ENCODE measurements around the gene SAPCD2.

The SAPCD2 gene

GRCh38 chr9:137013571-137013940 is 56.8 kb downstream of the SAPCD2 start:
- peaks cover 98% of the 10 kb centered on the region for H3K36me3 ChIP-seq
- no peak overlapping the region for H3K4me3 ChIP-seq (ENCODE audit: low read depth in 1 of 2, low read length in 1 of 2)
- H3K9me3 ChIP-seq = no peaks in the 10 kb centered on the region
- no peaks in the 10 kb centered on the region for H3K27me3 ChIP-seq
- H3K27ac ChIP-seq = no peak overlapping the region
- H3K4me1 ChIP-seq (ENCODE audit: control insufficient read depth in 1 of 2, insufficient read depth in 1 of 2, low read depth in 1 of 2, low read length in 1 of 2) = no peaks in the 10 kb centered on the region
- TF ChIP-seq CTCF (IDR thresholded peaks at IDR 0.05) = no peak

- Histone ChIP-seq H3K36me3 (peaks cover 100% of the 10 kb centered on the region), H3K4me3 (ENCODE audit: low read depth in 1 of 2, low read length in 1 of 2) (no peak overlapping the region), H3K27ac (no peak overlapping the region), H3K9me3 (no peaks in the 10 kb centered on the region), H3K4me1 (ENCODE audit: control insufficient read depth in 1 of 2, insufficient read depth in 1 of 2, low read depth in 1 of 2, low read length in 1 of 2) (no peaks in the 10 kb centered on the region), H3K27me3 (no peaks in the 10 kb centered on the region)
- TF ChIP-seq CTCF (IDR thresholded peaks at IDR 0.05) = no peak
Observed at GRCh38 chr9:137012694-137013570, 57.4 kb downstream of the SAPCD2 start.
